ENCODE data around the gene NEDD4L.
A peak's percentile ranks its signal among the peaks of the same experiment; 100 is the strongest.

Gene NEDD4L

GRCh38 chr18:58077329-58077728, 33.3 kb downstream of the NEDD4L start:
- TF ChIP-seq CTCF (conservative IDR thresholded peaks at IDR 0.05; ENCODE audit: low read depth), result no peak
- no peak for DNase-seq (ENCODE audit: low spot score)
- no peak overlapping the region for H3K27ac ChIP-seq
- ChIA-PET POLR2A (ENCODE audit: low non-redundant PET) (no interaction called here), CTCF (no interaction called here)

GRCh38 chr18:58078889-58079573, 35.0 kb downstream of the NEDD4L start:
- POLR2A ChIA-PET (ENCODE audit: low non-redundant PET), result no interaction called here
- no peak for DNase-seq (ENCODE audit: low spot score)
- TF ChIP-seq CTCF (conservative IDR thresholded peaks at IDR 0.05; ENCODE audit: low read depth), result no peak
- no peak overlapping the region for H3K27ac ChIP-seq
- CTCF ChIA-PET, result interaction anchor here (0.8 kb wide), 1 partner anchor 102 kb away, joined by 4 read pairs; no protein-coding TSS in a partner anchor

GRCh38 chr18:58080451-58080850, 36.4 kb downstream of the NEDD4L start:
- POLR2A ChIA-PET (ENCODE audit: low non-redundant PET), result no interaction called here
- CTCF ChIA-PET, result no interaction called here
- H3K27ac ChIP-seq, result no peak overlapping the region
- DNase-seq (ENCODE audit: low spot score), result no peak
- no peak for TF ChIP-seq CTCF (conservative IDR thresholded peaks at IDR 0.05; ENCODE audit: low read depth)

GRCh38 chr18:58087928-58088690, 44.1 kb downstream of the NEDD4L start:
- ChIA-PET POLR2A (ENCODE audit: low non-redundant PET) (no interaction called here), CTCF (no interaction called here)
- no peak for TF ChIP-seq CTCF (conservative IDR thresholded peaks at IDR 0.05; ENCODE audit: low read depth)
- DNase-seq (ENCODE audit: low spot score), result peak; percentile 57
- peak overlapping the region; percentile 57 for H3K27ac ChIP-seq

GRCh38 chr18:58088691-58089065, 44.7 kb downstream of the NEDD4L start:
- no peak for TF ChIP-seq CTCF (conservative IDR thresholded peaks at IDR 0.05; ENCODE audit: low read depth)
- no peak for DNase-seq (ENCODE audit: low spot score)
- POLR2A ChIA-PET (ENCODE audit: low non-redundant PET), result no interaction called here
- CTCF ChIA-PET, result no interaction called here
- no peak overlapping the region for H3K27ac ChIP-seq

GRCh38 chr18:58091099-58091611, 47.1 kb downstream of the NEDD4L start:
- ChIA-PET CTCF (interaction anchor here (0.6 kb wide), 1 partner anchor 184 kb away, joined by 3 read pairs; no protein-coding TSS in a partner anchor), POLR2A (ENCODE audit: low non-redundant PET) (no interaction called here)
- DNase-seq (ENCODE audit: low spot score), result peak; percentile 46
- TF ChIP-seq CTCF (conservative IDR thresholded peaks at IDR 0.05; ENCODE audit: low read depth), result no peak
- H3K27ac ChIP-seq, result peak overlapping the region; percentile 19; the same call in 1 of the 2 replicates
